ENCODE measurements around the gene CRIP1. TPM values are rescaled to one million over a fixed set of nuclear protein-coding genes. Genes with fewer than 3 reads are reported as not detected.

The CRIP1 gene
- total and polyA plus RNA-seq, 4 experiments from 2014 or later = 276 to 2,028 (median 865) TPM

- no peaks in the 10 kb centered on the region for H3K4me1 ChIP-seq (ENCODE audit: insufficient read depth, low read length)
- Mint-ChIP-seq H3K9me3 (peaks cover 0 to 5% (median 0%) of the 10 kb centered on the region in 8 donors), H3K4me1 (no peaks in the 10 kb centered on the region), H3K36me3 (no peaks in the 10 kb centered on the region), H3K27me3 (no peaks in the 10 kb centered on the region), H3K27ac (no peak overlapping the region), H3K4me3 (no peak overlapping the region)
- intact Hi-C loops (cut with micrococcal nuclease) = no loop called here
- ChIA-PET CTCF (ENCODE audit: partially characterized antibody) (no interaction called here), POLR2A (ENCODE audit: partially characterized antibody) (interaction anchor here (1.0 kb wide), 1 partner anchor 8 kb away, joined by 3 read pairs; the partner anchor contains the start of gene TEDC1)
- H3K4me3 ChIP-seq (ENCODE audit: low read length in 2 of 2) = no peak overlapping the region
- H3K9me3 ChIP-seq (ENCODE audit: control insufficient read depth in 1 of 2, low read length in 2 of 2) = no peaks in the 10 kb centered on the region
- H3K36me3 ChIP-seq (ENCODE audit: insufficient read depth, low read length) = no peaks in the 10 kb centered on the region
- no peaks in the 10 kb centered on the region for H3K27me3 ChIP-seq (ENCODE audit: insufficient read depth, low read length)
- no peak overlapping the region for H3K27ac ChIP-seq (ENCODE audit: low read depth, low read length)
- no peak for DNase-seq
These were observed 12.8 kb downstream of the CRIP1 start for GRCh38 chr14:105499256-105500035.

GRCh38 chr14:105500036-105500725 lies 13.5 kb downstream of the CRIP1 start:
- Histone ChIP-seq H3K4me3 (ENCODE audit: low read length in 2 of 2) (no peak overlapping the region), H3K9me3 (ENCODE audit: control insufficient read depth in 1 of 2, low read length in 2 of 2) (no peaks in the 10 kb centered on the region), H3K27me3 (ENCODE audit: insufficient read depth, low read length) (no peaks in the 10 kb centered on the region), H3K4me1 (ENCODE audit: insufficient read depth, low read length) (no peaks in the 10 kb centered on the region), H3K27ac (ENCODE audit: low read depth, low read length) (no peak overlapping the region), H3K36me3 (ENCODE audit: insufficient read depth, low read length) (no peaks in the 10 kb centered on the region)
- DNase-seq = no peak
- intact Hi-C loops (cut with micrococcal nuclease) = no loop called here
- POLR2A ChIA-PET (ENCODE audit: partially characterized antibody) = interaction anchor here (0.7 to 1.0 kb wide), 2 partner anchors 9 to 135 kb away, joined by 3 read pairs; partner anchors contain the start of gene TEDC1
- Mint-ChIP-seq H3K27me3 (no peaks in the 10 kb centered on the region), H3K9me3 (peaks cover 0 to 5% (median 0%) of the 10 kb centered on the region in 8 donors), H3K27ac (peak overlapping the region in 3 of 7 donors; percentile 12 to 78 (median 64)), H3K4me3 (no peak overlapping the region), H3K36me3 (no peaks in the 10 kb centered on the region), H3K4me1 (no peaks in the 10 kb centered on the region)
- CTCF ChIA-PET (ENCODE audit: partially characterized antibody) = interaction anchor here (0.6 kb wide), 1 partner anchor 77 kb away, joined by 3 read pairs; no protein-coding TSS in a partner anchor

GRCh38 chr14:105500726-105501101 lies 14.0 kb downstream of the CRIP1 start:
- H3K4me1 Mint-ChIP-seq = no peaks in the 10 kb centered on the region
- no peak for DNase-seq
- no peak overlapping the region for H3K27ac ChIP-seq (ENCODE audit: low read depth, low read length)
- no peaks in the 10 kb centered on the region for H3K27me3 ChIP-seq (ENCODE audit: insufficient read depth, low read length)
- H3K27me3 Mint-ChIP-seq = no peaks in the 10 kb centered on the region
- CTCF ChIA-PET (ENCODE audit: partially characterized antibody) = interaction anchor here (0.6 kb wide), 1 partner anchor 78 kb away, joined by 3 read pairs; no protein-coding TSS in a partner anchor
- no peak overlapping the region for H3K4me3 ChIP-seq (ENCODE audit: low read length in 2 of 2)
- peaks cover 0 to 5% (median 0%) of the 10 kb centered on the region in 8 donors for H3K9me3 Mint-ChIP-seq
- no peaks in the 10 kb centered on the region for H3K36me3 ChIP-seq (ENCODE audit: insufficient read depth, low read length)
- no peaks in the 10 kb centered on the region for H3K9me3 ChIP-seq (ENCODE audit: control insufficient read depth in 1 of 2, low read length in 2 of 2)
- intact Hi-C loops (cut with micrococcal nuclease) = no loop called here
- H3K4me1 ChIP-seq (ENCODE audit: insufficient read depth, low read length) = no peaks in the 10 kb centered on the region
- no peaks in the 10 kb centered on the region for H3K36me3 Mint-ChIP-seq
- H3K4me3 Mint-ChIP-seq = no peak overlapping the region
- peak overlapping the region in 3 of 7 donors; percentile 17 to 64 (median 57) for H3K27ac Mint-ChIP-seq
- POLR2A ChIA-PET (ENCODE audit: partially characterized antibody) = interaction anchor here (0.7 kb wide), 1 partner anchor 135 kb away, joined by 3 read pairs; no protein-coding TSS in a partner anchor

GRCh38 chr14:105501504-105502291 lies 15.0 kb downstream of the CRIP1 start:
- H3K9me3 Mint-ChIP-seq = peaks cover 0 to 7% (median 0%) of the 10 kb centered on the region in 8 donors
- no peak overlapping the region for H3K27ac ChIP-seq (ENCODE audit: low read depth, low read length)
- DNase-seq = no peak
- no peak overlapping the region for H3K4me3 ChIP-seq (ENCODE audit: low read length in 2 of 2)
- H3K4me1 ChIP-seq (ENCODE audit: insufficient read depth, low read length) = no peaks in the 10 kb centered on the region
- H3K9me3 ChIP-seq (ENCODE audit: control insufficient read depth in 1 of 2, low read length in 2 of 2) = no peaks in the 10 kb centered on the region
- H3K36me3 Mint-ChIP-seq = no peaks in the 10 kb centered on the region
- no peaks in the 10 kb centered on the region for H3K36me3 ChIP-seq (ENCODE audit: insufficient read depth, low read length)
- ChIA-PET CTCF (ENCODE audit: partially characterized antibody) (interaction anchor here (0.6 kb wide), 1 partner anchor 258 kb away, joined by 3 read pairs; no protein-coding TSS in a partner anchor), POLR2A (ENCODE audit: partially characterized antibody) (no interaction called here)
- no peaks in the 10 kb centered on the region for H3K27me3 Mint-ChIP-seq
- H3K4me3 Mint-ChIP-seq = no peak overlapping the region
- intact Hi-C loops (cut with micrococcal nuclease) = no loop called here
- no peaks in the 10 kb centered on the region for H3K27me3 ChIP-seq (ENCODE audit: insufficient read depth, low read length)
- peak overlapping the region in 1 of 7 donors; percentile 64 for H3K27ac Mint-ChIP-seq
- H3K4me1 Mint-ChIP-seq = no peaks in the 10 kb centered on the region

- Histone ChIP-seq H3K27me3 (ENCODE audit: insufficient read depth, low read length) (no peaks in the 10 kb centered on the region), H3K27ac (ENCODE audit: low read depth, low read length) (no peak overlapping the region), H3K36me3 (ENCODE audit: insufficient read depth, low read length) (no peaks in the 10 kb centered on the region), H3K4me3 (ENCODE audit: low read length in 2 of 2) (no peak overlapping the region), H3K9me3 (ENCODE audit: control insufficient read depth in 1 of 2, low read length in 2 of 2) (no peaks in the 10 kb centered on the region), H3K4me1 (ENCODE audit: insufficient read depth, low read length) (no peaks in the 10 kb centered on the region)
- intact Hi-C loops (cut with micrococcal nuclease) = no loop called here
- POLR2A ChIA-PET (ENCODE audit: partially characterized antibody) = interaction anchor here (1.2 kb wide), 1 partner anchor 11 kb away, joined by 3 read pairs; no protein-coding TSS in a partner anchor
- DNase-seq = no peak
- CTCF ChIA-PET (ENCODE audit: partially characterized antibody) = no interaction called here
- H3K9me3 Mint-ChIP-seq = peaks cover 0 to 5% (median 0%) of the 10 kb centered on the region in 8 donors
- H3K4me3 Mint-ChIP-seq = no peak overlapping the region
- peak overlapping the region in 1 of 7 donors; percentile 64 for H3K27ac Mint-ChIP-seq
- H3K27me3 Mint-ChIP-seq = peaks cover under 1 to 2% of the 10 kb centered on the region in 2 donors
- H3K36me3 Mint-ChIP-seq = no peaks in the 10 kb centered on the region
- H3K4me1 Mint-ChIP-seq = no peaks in the 10 kb centered on the region
These were observed 16.0 kb downstream of the CRIP1 start for GRCh38 chr14:105502446-105503295.

- H3K4me3 ChIP-seq (ENCODE audit: low read length in 2 of 2) = no peak overlapping the region
- intact Hi-C loops (cut with micrococcal nuclease) = no loop called here
- no peaks in the 10 kb centered on the region for H3K4me1 ChIP-seq (ENCODE audit: insufficient read depth, low read length)
- H3K27ac ChIP-seq (ENCODE audit: low read depth, low read length) = no peak overlapping the region
- no peaks in the 10 kb centered on the region for H3K36me3 ChIP-seq (ENCODE audit: insufficient read depth, low read length)
- no peaks in the 10 kb centered on the region for H3K27me3 ChIP-seq (ENCODE audit: insufficient read depth, low read length)
- peaks cover 4 to 6% of the 10 kb centered on the region in 2 donors for H3K27me3 Mint-ChIP-seq
- H3K27ac Mint-ChIP-seq = peak overlapping the region in 2 of 7 donors; percentile 27 to 47
- no peak for DNase-seq
- ChIA-PET POLR2A (ENCODE audit: partially characterized antibody) (interaction anchor here (1.2 kb wide), 1 partner anchor 12 kb away, joined by 3 read pairs; no protein-coding TSS in a partner anchor), CTCF (ENCODE audit: partially characterized antibody) (no interaction called here)
- no peaks in the 10 kb centered on the region for H3K36me3 Mint-ChIP-seq
- H3K9me3 Mint-ChIP-seq = peaks cover 0 to 5% (median 0%) of the 10 kb centered on the region in 8 donors
- H3K4me3 Mint-ChIP-seq = peak overlapping the region in 1 of 8 donors; percentile 36
- H3K9me3 ChIP-seq (ENCODE audit: control insufficient read depth in 1 of 2, low read length in 2 of 2) = no peaks in the 10 kb centered on the region
- peaks cover 0 to 4% (median 1%) of the 10 kb centered on the region in 4 donors for H3K4me1 Mint-ChIP-seq
These were observed 16.6 kb downstream of the CRIP1 start for GRCh38 chr14:105503296-105503640.
